HG03571 (cell line): ENCODE measurements around the gene STK4.

Source experiments
- ATAC-seq: cut with Tn5 transposase; IDR thresholded peaks from one replicate; pipeline ENCODE4 v1.9.1; 2021; ENCODE audit not compliant: unreplicated experiment

Gene STK4

DNA sequence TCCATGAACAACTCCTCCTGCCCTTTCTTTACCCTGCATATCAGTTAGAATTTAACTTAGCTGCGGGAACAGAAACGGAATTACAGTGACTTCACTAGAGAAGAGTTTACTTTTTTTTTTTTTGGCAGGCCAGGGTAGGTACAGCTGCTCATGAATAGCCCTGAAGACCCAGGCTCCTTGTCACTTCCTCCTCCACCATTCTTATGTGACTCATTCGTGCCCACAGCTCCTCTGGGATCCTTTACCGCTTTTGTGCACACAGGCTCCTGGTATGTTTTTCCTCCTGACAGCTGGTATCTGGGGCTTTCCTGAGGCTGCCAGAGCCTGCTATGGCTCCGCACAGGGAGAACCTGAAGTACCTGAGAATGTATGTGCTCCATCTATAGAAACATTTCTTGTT, 138.5 kb downstream of the STK4 start:
- no peak for ATAC-seq

DNA sequence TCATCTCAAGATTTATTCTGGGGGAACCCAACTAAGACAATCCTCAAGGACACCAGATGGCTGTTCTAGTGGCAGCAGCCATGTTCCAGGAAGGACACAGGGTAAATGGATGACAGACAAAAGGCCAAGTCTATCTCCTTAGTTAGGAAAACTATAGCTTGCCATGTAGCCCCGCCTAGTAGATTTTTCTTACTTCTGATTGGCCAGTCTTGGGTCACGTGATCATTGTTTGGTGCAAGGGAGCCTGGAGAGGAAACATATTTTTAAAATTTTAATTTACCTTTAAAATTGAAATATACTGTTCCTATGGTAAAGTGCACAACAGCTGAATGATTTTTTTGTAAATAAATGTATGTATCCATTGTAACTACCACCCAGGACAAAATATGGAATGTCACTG, 139.0 kb downstream of the STK4 start:
- ATAC-seq = no peak

DNA sequence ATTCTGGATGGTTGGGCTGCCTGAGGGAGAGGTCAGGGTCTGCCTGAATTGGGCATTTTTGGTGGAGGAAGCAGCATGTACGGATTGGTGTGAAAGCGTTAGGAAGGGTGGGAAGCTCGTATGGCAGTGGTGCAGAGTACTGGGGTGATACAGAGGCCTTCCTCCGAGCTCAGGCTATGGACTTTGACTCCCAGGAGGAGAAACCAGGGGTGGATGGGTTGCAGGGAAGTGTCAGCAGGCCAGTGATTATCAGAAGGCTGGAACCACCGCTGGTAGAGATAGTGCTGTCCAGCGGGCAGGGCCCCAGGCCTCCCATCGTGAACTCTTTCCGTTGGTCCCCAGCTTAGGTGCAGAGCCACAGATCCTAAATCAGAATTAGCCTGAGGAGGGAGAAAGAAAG, 143.3 kb downstream of the STK4 start:
- no peak for ATAC-seq

DNA sequence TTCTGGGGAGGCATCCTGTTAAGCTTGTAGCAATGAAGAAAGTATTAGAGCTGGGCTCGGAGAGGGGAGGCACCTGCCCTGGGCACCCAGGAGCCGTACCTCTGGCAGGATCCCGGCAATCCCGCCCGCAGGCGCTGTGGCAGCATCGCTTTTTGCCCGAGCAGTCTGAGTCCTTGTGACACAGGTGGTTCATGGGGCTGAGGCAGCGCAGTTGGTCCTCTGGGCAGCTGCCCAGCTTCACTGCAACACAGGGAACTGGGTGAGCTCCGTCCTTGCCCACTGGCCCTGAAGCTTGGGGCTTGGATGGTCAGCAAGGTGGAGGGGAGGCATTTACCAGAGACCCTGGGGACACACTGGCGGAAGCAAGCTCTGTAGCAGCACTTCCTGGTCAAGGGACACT, 144.0 kb downstream of the STK4 start:
- no peak for ATAC-seq

DNA sequence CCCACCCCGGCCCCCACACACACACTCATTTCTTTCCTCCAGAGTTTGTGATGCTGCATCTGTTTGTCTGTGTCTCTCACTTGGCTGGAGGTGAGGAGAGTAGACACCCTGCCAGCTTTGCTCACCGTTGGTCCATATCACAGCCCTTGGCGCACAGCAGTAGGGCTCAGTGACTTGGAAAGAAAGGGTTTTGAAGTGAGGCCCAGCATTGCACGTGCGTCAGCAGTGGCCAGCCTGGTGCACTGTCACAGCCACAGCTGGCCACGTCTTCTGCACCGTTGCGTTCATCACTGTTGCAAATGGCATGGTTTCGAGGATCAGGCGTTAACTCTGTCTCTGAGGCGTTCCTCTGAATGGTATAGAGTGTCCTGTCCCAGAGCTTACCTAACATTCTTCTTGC, 145.0 kb downstream of the STK4 start:
- ATAC-seq = no peak

DNA sequence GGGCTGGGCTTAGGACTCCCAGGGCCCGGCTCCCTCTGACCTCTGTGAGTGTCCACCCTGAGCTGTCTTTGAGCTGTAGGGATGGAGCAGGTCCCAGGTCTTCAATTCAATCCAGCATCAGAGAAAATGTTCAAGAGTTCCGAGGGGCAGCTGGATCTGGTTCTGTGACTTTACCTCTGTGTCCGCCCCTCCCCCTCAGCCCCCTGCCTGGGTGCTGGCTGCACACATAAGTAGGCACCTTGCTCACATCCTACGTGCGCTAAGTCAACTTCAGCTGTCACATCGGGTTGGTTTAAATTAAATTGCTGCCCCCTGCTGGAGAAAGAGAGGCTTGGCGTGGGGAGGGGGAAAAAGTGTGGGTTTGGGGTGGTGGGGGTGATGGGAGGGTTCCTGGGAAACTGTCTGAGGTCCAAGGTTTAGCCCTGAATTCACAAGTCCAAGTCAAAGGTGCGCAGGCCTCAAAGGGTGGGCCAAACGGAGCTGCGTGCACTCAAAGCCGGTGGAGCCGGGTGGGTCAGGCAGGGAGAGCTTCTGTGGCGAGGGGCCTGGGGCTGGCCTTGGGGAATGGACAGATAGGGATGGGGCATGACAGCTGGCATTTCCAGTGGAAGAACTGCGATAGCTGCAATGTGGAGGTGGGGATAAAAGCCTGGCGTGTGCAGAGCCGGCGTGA, 145.6 kb downstream of the STK4 start:
- no peak for ATAC-seq

DNA sequence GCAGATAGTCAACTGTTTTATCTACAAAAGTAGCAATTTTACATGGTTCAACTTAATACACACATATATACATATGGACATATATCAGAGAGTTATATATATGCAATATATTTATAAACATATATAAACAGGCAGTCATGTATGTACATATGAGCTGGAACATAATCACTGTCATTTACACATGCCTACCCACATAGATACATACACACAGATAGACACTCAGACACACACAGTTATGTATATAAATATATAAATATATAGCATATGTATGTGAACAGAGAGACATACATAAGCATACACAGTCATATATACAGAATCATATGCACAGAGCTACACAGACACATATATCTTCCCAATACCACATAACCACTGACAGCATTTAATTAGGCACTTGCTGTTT, 146.4 kb downstream of the STK4 start:
- ATAC-seq = no peak

DNA sequence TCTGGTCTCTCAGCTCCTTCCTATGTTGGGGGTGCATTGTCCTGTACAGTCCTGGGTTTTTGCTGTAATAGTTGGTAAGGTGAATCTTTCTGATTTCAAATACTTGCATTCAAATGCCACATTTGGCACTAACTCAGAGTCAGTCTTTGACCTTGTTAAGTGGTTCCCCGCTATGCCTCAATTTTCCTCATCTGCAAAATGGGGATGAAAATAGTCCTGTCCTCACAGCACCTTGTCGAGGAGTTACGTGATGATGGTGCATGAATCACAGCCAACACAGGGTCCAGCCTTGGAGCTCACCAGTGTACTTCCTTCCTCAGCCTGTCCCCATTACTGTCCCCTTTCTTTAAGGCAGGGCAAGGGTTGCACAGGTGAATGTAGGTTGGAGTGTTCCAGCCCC, 147.6 kb downstream of the STK4 start:
- ATAC-seq = no peak

DNA sequence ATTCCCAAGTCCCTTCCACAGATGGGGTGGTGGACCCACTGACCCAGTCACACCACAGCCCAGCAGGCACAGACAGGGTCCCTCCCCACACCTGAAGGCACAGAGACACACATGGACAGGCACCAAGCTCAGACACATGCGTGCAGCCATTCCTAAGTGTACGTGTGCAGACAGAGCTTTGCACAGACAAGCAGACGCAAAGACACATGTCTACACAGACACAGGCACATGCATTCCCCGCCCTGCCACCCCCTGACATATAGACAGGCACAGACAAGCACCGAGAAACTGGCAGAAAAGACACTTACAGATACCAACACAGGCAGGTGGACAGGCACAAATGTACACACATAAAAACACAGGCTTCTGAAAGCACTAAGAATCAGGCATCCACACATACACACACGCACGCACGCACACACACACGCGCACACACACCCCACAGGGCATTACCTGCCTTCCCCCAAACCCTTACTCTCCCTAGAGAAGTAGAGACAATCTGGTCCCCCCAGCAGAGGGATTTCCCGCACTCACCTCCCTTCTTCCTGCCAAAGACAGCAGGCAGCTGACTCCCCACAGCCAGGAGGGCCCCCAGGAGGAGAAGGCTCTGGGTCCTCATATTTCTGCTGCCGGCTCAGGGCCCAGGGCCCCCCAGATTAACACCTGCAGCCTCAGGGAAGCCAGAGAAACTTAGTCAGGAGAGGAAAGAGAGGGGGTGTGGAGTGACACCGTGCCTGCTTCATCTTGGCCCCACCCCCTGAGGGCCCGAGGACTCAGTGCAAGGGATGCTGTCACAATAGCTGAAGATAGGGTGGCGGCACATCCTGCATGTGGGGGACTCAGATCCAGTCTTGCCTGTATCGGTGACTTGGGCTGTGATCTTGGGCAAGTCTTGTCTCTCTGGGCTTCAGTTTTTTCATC, 148.4 kb downstream of the STK4 start, which contains the start of gene WFDC5:
Gene WFDC5 (minus strand): TSS at position 710 of the 921 bp plus-strand sequence. CDS start 91 bp downstream, at position 619.
- ATAC-seq = no peak

DNA sequence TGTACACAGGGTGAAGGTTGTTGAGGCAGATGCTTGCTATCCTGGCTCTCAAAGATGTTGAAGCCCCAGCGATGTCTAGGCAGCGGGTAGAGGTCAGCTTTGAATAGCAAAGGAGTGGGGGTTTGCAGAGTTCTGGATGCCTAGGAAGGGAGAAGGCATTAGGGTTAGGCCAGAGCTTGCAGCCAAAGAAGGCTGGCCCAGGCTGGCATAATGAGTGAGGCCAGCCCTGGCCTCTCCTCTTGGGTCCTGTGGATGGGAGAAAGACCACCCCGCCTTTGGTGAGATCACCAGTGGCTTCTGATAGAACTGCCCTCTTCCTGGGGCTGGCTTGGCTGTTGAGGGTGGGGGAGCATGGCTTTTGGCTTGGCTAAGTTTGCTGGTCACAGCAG, 149.1 kb downstream of the STK4 start:
- no peak for ATAC-seq

DNA sequence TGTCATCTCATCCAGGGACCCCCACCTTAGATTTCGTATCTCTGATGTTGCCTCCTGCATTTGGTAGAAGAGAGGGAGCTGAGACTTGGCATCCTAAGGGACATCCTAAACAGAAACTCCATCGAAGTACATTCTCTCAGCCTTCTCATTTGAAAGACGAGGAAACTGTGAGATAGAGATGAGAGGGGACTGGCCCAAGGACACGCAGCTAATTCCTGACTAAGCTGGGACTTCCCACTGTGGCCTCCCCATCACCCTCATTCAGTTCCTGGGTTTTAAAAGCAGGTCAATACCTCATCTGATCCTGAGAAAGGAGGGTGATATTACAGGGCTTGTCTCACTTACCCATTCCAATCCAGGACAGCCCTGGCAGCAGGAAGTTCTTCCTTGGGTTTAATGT, 149.5 kb downstream of the STK4 start:
- ATAC-seq = no peak

DNA sequence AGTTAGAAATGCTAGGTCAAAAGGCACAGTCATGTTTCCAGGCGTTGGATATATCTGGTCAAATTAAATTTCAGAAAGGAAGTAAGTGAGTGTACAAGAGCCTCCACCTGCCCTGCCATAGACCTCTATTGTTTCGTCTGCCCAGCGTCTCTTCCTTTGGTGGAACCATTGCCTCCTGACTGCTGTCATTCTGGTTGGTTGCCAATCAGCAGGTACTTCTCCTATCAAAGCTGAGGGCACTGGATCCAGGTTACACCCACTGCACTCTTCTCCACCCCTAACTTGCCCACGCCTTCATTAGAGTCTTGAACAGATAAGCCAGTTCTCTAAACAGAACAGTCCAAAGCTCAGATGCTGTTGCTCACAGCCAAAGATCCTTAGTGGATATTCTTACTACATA, 151.3 kb downstream of the STK4 start:
- ATAC-seq = no peak

DNA sequence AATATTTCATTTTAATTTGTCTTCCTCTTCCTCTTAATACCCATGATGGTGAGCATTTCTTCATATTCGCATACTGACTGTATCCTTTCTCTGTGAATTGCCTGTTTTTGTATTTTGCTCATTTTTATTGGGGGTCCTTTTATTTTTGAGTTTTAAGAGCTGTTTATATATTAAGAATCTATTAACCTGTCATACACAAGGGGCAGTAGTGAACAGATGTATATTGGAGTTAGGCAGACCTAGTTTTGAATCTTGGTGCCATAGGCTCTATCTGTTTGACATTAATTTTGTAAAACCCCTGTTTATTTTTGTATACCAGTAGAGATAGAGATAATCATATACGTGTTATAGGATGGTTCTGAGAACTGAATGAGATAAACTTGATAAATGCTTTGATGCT, 151.7 kb downstream of the STK4 start:
- ATAC-seq = no peak

DNA sequence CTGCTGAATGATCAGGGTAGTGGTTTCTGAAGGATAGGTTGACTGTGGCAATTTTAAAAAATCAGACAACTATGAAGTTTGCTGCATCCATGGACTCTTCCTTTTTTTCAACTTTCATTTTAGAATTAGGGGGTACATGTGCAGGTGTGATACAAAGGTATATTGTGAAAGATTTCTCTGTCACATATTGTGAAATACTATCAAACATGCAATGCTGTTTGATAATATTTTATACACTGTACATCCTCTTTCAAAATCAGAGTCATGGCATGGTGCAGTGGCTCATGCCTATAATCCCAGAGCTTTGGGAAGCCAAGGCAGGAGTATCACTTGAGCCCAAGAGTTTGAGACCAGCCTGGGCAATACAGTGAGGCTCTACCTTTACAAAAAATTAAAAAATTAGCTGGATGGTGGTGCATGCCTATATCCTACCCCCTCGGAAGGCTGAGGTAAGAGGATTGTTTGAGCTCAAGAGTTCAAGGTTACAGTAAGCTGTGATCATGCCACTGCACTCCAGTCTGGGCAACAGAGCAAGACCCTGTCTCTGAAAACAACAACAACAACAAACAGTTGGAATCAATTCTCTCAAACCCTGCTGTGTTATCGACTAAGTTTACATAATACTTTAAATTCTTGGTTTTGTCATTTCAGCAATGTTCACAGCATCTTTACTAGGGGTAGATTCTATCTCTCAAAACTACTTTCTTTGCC, 153.4 kb downstream of the STK4 start:
- no peak for ATAC-seq

DNA sequence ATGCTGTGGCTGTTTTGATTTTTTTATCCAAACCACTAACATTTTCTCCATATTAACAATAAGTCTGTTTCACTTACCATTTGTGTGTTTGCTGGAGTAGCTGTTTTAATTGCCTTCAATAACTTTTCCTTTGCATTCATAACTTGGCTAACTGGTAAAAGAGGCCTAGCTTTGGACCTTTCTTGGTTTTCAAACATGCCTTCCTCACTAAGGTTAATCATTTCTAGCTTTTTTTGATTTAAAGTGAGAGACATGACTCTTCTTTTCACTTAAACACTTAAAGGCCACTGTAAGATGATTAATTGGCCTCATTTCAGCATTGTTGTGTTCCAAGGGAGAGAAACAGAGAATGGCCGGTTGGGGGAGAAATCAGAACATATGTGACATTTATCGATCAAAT, 155.1 kb downstream of the STK4 start:
- ATAC-seq = no peak

DNA sequence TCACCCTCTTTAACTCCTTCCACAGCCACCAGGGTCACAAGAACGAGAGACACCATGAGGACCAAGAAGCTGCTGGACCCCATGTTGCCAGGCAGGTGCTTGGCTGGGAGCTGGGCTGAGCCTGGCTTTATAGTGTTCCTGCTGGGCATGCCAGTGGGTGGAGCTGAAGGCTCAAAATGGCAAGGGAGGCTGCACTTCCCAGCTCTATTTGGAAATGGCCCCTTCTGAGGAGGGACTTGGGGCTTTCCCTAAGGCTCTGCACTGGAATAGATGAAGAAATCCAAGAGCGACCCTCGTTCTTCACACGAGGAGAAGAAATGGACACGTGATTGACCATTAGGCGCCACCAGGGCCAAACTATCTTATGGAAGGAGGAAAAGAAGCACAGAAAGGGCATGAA, 158.1 kb downstream of the STK4 start, which contains the start of gene WFDC12:
Gene WFDC12 (minus strand): TSS at position 101 of the 400 bp plus-strand sequence. CDS start 18 bp downstream, at position 83.
- ATAC-seq = no peak

DNA sequence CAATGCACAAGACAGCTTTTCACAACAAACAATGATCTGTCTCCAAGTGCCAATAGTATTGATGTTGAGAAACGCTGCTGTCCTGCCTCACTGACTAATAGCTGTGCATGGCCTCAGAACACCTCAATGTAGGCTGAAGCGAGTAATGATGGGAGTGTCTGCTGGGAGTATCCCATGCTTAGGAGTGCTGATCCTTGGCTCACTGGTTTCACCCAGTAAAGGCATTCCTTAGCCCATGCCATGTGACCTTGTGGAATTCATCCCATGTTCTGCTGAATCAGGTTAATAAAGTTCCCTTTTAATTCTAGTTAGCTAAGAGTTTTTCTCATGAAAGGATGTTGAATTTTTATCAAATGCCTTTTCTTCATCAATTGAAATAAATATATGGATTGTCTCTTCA, 161.8 kb downstream of the STK4 start:
- no peak for ATAC-seq
